Inflammatory macrophage (primary cell): ENCODE measurements around the gene FAM184A.
"Not testable (repeated sequence)": the region's sequence is repeated elsewhere in the genome, so short reads cannot be mapped to it uniquely, and the experiment has no call there.

Experiments
- DNase-seq, 2 donors: peaks; one replicate each; pipeline ENCODE4 v3.0.0-alpha.2; 2020 to 2022
- total RNA-seq, 18 experiments: gene quantifications; one replicate each; lab custom pipeline; 2026; ENCODE audit warnings: mixed read lengths in 6 of 18, inconsistent platforms in 2 of 18; lab: John Stamatoyannopoulos, UW

Gene FAM184A
- 0 to 0.74 (median 0.22) reads per million in 18 experiments for total RNA-seq

- DNase-seq, result peak; percentile 20 to 47
Measured at GRCh38 chr6:119078376-119079282, at the start of gene FAM184A. FAM184A (minus strand) TSS chr6:119078664; CDS start chr6:119078299, 365 bp downstream.

- DNase-seq, result no peak
Measured at GRCh38 chr6:119127627-119128026, 49.2 kb upstream of the FAM184A start.

GRCh38 chr6:119126826-119127225, 48.4 kb upstream of the FAM184A start:
- DNase-seq, result no peak

GRCh38 chr6:119126140-119126539, 47.7 kb upstream of the FAM184A start:
- no peak for DNase-seq

GRCh38 chr6:119125576-119125975, 47.1 kb upstream of the FAM184A start:
- DNase-seq, result no peak

GRCh38 chr6:119124079-119124824, 45.8 kb upstream of the FAM184A start:
- DNase-seq, result no peak

- no peak for DNase-seq
Measured at GRCh38 chr6:119122336-119122735, 43.9 kb upstream of the FAM184A start.

GRCh38 chr6:119121367-119121766, 42.9 kb upstream of the FAM184A start:
- DNase-seq, result no peak

- peak; percentile 65 to 69 for DNase-seq
Measured at GRCh38 chr6:119119989-119120388, 41.5 kb upstream of the FAM184A start.

- DNase-seq, result not testable (repeated sequence)
Measured at GRCh38 chr6:119119062-119119461, 40.6 kb upstream of the FAM184A start.

GRCh38 chr6:119116712-119117281, 38.3 kb upstream of the FAM184A start:
- no peak for DNase-seq

GRCh38 chr6:119113961-119114360, 35.5 kb upstream of the FAM184A start:
- DNase-seq, result no peak

- peak; percentile 71 to 75 for DNase-seq
Measured at GRCh38 chr6:119112812-119113530, 34.5 kb upstream of the FAM184A start.

GRCh38 chr6:119110601-119111548, 32.4 kb upstream of the FAM184A start:
- DNase-seq, result peak; percentile 61 to 65

GRCh38 chr6:119109654-119110325, 31.3 kb upstream of the FAM184A start:
- DNase-seq, result no peak

- no peak for DNase-seq
Measured at GRCh38 chr6:119108076-119108475, 29.6 kb upstream of the FAM184A start.

- peak in 1 of 2 donors; percentile 6 for DNase-seq
Measured at GRCh38 chr6:119105282-119105681, 26.8 kb upstream of the FAM184A start.

- DNase-seq, result no peak
Measured at GRCh38 chr6:119102901-119103300, 24.4 kb upstream of the FAM184A start.

GRCh38 chr6:119100115-119100514, 21.7 kb upstream of the FAM184A start:
- no peak for DNase-seq

GRCh38 chr6:119097815-119098361, 19.4 kb upstream of the FAM184A start:
- not testable (repeated sequence) for DNase-seq
